Activated CD8-positive, alpha-beta memory T cell treated with anti-CD3 and anti-CD28 coated beads, Interleukin-2, amount 50 U/mL, for 24 hours (primary cell): ENCODE data around the gene CDC42BPG.

Source experiments
- DNase-seq: peaks from one replicate; pipeline ENCODE4 v3.0.0-alpha.2; 2020; ENCODE audit errors: extremely low read depth

Gene CDC42BPG

GRCh38 chr11:64864473-64865285, 20.2 kb upstream of the CDC42BPG start:
- DNase-seq, result peak; percentile 55

- DNase-seq, result no peak
Observed at GRCh38 chr11:64864135-64864472, 19.7 kb upstream of the CDC42BPG start.

DNA sequence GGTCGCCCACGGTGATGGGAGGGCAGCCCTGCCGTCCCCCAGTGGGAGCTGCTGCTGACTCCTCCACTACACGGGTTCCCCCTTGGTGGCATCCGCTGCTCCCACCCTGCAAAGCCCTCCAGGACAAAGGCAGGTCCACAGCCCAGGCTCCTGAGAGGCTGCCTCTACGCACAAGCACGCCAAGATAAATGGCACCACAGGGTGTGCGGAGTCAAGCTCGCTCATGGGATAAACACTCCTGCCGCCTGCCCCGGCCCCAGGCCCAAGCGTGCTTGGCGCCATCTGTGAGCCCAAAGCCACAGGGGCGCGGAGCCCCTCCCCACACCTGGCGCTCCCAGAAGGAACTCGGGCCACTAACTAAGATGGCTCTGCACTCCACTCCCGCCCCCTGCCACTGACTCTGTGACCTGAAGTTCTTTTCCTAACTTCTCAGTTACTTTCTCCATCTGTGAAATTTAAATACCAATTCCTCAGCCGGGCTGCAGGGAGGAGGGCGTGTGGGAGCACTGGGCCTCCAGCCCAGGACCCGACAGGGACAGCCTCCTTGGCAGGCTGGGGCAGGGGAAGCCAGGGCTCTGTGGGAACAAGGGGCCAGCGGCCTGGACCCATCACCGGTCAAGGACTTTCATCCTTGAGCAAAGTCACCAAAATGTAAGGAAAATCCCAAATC, 19.1 kb upstream of the CDC42BPG start:
- DNase-seq, result no peak

GRCh38 chr11:64862987-64863390, 18.5 kb upstream of the CDC42BPG start:
- no peak for DNase-seq

- no peak for DNase-seq
Observed at GRCh38 chr11:64861227-64861975, 16.9 kb upstream of the CDC42BPG start.

DNA sequence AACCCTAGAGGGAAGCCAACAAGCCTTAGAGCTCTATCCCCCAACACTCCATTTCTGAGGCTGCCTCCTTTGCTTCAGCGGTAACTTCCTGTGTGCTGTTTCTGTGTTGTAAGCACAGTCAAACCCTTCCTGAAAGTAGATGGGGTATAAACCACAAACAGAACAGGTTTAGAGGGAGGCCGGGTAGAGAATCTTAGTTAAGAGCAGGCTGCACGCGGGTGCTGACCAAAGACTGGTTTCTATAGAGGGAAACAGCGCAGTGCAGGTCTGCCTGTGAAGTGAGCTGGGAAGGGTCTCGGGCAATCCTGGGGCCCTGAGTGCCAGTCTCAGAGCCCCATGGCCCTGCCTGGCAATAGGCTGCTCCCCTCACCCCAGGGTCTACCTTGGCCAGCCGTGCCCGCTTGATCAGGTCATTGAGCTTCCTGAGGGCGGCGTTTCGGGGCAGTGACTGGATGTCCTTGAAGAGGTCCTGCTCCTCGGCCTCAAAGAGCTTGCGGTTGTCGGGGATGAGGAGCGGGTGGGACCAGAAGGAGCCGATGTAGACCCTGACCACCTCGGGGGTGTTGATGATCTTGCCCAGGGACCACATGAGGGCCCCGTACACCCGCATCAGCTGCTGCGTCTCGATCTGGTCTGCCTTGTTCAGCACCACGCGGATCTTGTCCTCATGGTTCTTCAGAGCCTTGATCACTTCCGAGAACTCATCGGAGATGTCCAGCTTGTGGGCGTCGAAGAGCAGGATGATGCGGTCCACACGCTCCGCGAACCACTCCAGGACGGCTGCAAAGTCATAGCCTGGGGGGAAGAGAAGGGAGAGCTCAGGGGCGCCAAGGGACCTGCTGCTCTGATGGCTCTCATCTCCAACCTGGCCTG, 15.3 kb upstream of the CDC42BPG start:
- DNase-seq, result no peak

- DNase-seq, result no peak
Observed at GRCh38 chr11:64858467-64859263, 14.2 kb upstream of the CDC42BPG start.

- no peak for DNase-seq
Observed at GRCh38 chr11:64857485-64857884, 13.0 kb upstream of the CDC42BPG start.

GRCh38 chr11:64856382-64857227, 12.2 kb upstream of the CDC42BPG start:
- peak; percentile 46 for DNase-seq

GRCh38 chr11:64855596-64856304, 11.3 kb upstream of the CDC42BPG start:
- no peak for DNase-seq

- no peak for DNase-seq
Observed at GRCh38 chr11:64854534-64855502, 10.4 kb upstream of the CDC42BPG start.

DNA sequence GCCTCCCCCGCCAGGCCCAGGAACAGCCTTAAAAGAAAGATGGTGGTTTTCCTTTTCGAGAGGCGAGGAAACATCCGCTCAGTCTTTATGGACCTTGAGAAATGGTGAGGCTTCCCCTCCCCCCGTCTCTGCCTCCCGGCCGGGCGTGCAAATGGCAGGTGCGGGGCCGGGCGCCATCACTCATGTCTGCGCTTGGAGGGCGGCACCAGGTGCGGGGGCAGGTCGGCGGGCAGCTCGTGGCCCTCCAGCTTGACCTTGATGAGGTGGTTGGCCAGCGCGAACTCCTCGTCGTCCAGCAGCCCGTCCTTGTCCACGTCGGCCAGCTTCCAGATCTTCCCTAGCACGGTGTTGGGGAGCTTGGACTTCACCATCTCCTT, 9.7 kb upstream of the CDC42BPG start:
- DNase-seq, result no peak

DNA sequence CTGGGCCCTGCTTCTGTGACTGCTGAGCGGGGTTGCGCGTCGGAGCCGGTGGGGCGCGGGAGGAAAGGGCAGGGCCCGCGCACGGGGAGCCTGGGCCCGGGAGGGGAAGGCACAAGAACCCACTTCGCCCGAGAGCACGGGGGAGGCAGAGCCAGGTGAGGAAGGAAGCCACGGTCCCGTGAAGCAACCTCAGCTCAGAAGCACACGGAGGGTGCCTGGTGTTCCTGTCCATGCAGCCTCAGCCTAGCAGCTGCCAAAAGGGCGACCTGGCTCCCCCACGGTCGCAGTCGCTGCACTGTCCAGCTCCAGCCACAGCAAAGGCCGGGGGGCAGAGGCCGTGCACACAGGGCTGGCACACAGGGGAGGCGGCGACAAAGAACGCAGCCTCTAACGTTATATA, 9.3 kb upstream of the CDC42BPG start:
- no peak for DNase-seq

DNA sequence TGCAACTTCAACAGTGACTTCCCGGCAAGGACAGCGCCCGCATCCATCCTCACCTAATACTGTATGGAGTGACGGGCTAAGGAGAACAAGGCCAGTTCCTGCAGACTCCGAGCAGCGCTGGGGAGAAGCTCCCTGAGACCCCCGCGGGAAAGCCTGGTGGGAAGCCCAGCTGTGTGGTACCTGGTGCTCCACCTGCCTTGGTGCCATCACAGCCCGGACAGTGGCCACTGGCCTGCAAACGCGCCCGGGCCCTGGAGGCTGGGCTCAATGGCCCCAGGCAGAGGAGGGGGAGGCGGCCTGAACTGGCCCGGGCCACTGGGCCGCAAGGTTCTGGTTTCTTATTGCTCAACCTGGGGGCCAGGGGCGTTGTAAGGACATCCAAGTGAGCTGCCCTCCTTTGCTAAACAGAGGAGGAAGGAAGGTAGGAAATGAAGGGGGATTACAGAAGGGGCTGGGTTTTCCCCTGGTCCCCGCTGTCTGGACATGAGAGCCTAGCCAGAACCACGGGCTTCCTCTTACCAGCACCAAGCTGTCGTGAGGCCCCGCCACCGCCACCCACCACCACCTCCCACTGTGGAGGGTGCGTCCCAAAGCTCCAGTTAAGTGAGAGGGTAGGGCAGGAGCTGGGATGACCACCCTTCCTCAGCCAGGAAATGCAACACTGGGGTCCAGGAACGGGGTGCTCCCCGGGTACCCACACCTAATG, 8.5 kb upstream of the CDC42BPG start:
- no peak for DNase-seq

DNA sequence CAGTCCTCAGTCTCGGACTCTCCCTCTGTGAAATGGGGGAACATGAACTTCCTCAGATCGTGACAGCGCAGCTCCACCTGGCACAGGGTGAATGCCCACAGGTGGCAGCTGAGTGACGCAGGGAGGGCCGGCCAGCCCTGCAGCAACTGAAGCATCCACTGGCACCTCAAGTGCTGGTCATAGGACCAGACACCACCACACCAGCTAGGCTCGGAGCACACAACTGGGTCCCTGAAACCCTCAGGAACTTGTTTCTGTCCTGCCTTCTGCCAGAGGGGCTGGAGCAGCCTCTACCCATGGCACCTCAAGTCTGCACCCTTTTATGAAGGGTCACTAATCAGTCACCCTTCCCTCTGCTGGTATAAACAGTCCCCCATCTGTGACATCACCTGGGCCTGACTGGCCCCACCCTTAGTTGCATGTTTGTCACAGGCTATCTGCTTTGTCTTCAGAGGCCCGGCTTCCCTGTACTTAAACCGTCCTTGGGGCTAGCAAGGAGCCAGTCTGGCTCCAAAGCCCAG, 7.4 kb upstream of the CDC42BPG start:
- DNase-seq, result no peak

- no peak for DNase-seq
Observed at GRCh38 chr11:64850979-64851567, 6.6 kb upstream of the CDC42BPG start.
